GM12878 (cell line): ENCODE results near the gene CDK13. TPM values are rescaled to one million over a fixed set of nuclear protein-coding genes. Genes with fewer than 3 reads are reported as not detected.

ENCODE experiments used
- ATAC-seq: fragments of 200-7000 bp; cut with Tn5 transposase; 3 replicates; pipeline ENCODE4 v1.9.1; 2020; ENCODE audit warnings: mild to moderate bottlenecking, moderate library complexity
- BruUV-seq: library from RNA; stranded (reverse); fragments of 400-500 nt; replicated peaks from 2 replicates; lab custom pipeline; 2021; lab: Mats Ljungman, UMichigan
- CTCF ChIA-PET: fragments of 300-600 bp; sonication (Branson Sonifier 250); formaldehyde crosslinking; extraction: SDS; loops from one replicate; lab custom pipeline; 2021; ENCODE audit warnings: inconsistent platforms; lab: Yijun Ruan, JAX
- POLR2A ChIA-PET: fragments of 350-600 bp; formaldehyde crosslinking; extraction: SDS; loops from one replicate; lab custom pipeline; 2021; ENCODE audit warnings: inconsistent platforms; lab: Charles Lee
- RAD21 ChIA-PET: fragments of 300-600 bp; sonication (Branson Sonifier 250); formaldehyde crosslinking; loops from one replicate; lab custom pipeline; 2023; ENCODE audit warnings: antibody characterized with exemption; ENCODE audit not compliant: unreplicated experiment; lab: Charles Lee
- SMC1A ChIA-PET: fragments of 300-600 bp; sonication (Branson Sonifier 250); formaldehyde crosslinking; loops from one replicate; lab custom pipeline; 2023; ENCODE audit not compliant: unreplicated experiment, uncharacterized antibody; lab: Charles Lee
- DNase-seq: peaks from one replicate; pipeline ENCODE4 v3.0.0-alpha.2; 2011; ENCODE audit warnings: low read depth, low spot score
- FAIRE-seq: peaks from 3 replicates; lab custom pipeline; 2011; peaks lifted over from hg19 to GRCh38; lab: Jason Lieb, UNC
- H2AFZ ChIP-seq: 2 replicates; pipeline ENCODE4 v1.6.0; 2011; ENCODE audit warnings: low read depth, low read length, control low read depth; ENCODE audit not compliant: control insufficient read depth
- H3K27ac ChIP-seq: 2 replicates; pipeline ENCODE4 v1.5.1; 2011; ENCODE audit warnings: control low read depth; ENCODE audit not compliant: control insufficient read depth, insufficient read depth
- H3K27me3 ChIP-seq, 2 experiments: replicated peaks in 1 of 2; 2 replicates each; pipeline versions ENCODE4 v1.6.0 to v1.6.1; 2011; ENCODE audit warnings: low read length in 1 of 2; ENCODE audit not compliant: control insufficient read depth in 2 of 2, insufficient read depth in 2 of 2
- H3K36me3 ChIP-seq, 2 experiments: 2 replicates each; pipeline ENCODE4 v1.5.1; 2011; ENCODE audit warnings: low read length in 1 of 2; ENCODE audit not compliant: control insufficient read depth in 2 of 2, insufficient read depth in 2 of 2
- H3K4me1 ChIP-seq: 2 replicates; pipeline ENCODE4 v1.6.1; 2011; ENCODE audit warnings: mild to moderate bottlenecking, low read length, moderate library complexity, mixed read lengths; ENCODE audit not compliant: control insufficient read depth, insufficient read depth
- H3K4me2 ChIP-seq: 2 replicates; pipeline ENCODE4 v1.6.0; 2011; ENCODE audit warnings: control low read depth; ENCODE audit not compliant: control insufficient read depth, insufficient read depth
- H3K4me3 ChIP-seq: fragments of 200-600 bp; sonication (generic); 2 replicates; pipeline ENCODE4 v1.5.1; 2016
- H3K79me2 ChIP-seq: 2 replicates; pipeline ENCODE4 v1.6.0; 2011; ENCODE audit warnings: low read length; ENCODE audit not compliant: control insufficient read depth, insufficient read depth
- H3K9ac ChIP-seq: 2 replicates; pipeline ENCODE4 v1.8.0; 2011; ENCODE audit warnings: low read length, control low read depth, mixed read lengths; ENCODE audit not compliant: control insufficient read depth, insufficient read depth
- H3K9me3 ChIP-seq: replicated peaks from 3 replicates; pipeline ENCODE4 v1.5.1; 2011; ENCODE audit warnings: mild to moderate bottlenecking, low read length; ENCODE audit not compliant: control insufficient read depth, insufficient read depth
- H4K20me1 ChIP-seq: 2 replicates; pipeline ENCODE4 v1.6.0; 2011; ENCODE audit not compliant: control insufficient read depth, insufficient read depth
- BHLHE40 ChIP-seq, 2 experiments: fragments of 450-650 bp in 1 of 2; IDR thresholded peaks; 2 replicates each; pipeline ENCODE4 v1.6.1; 2011 to 2017; ENCODE audit warnings: low read depth in 2 of 2, borderline replicate concordance in 1 of 2, improper control_type of control experiment in 1 of 2, low read length in 1 of 2, mild to moderate bottlenecking in 1 of 2
- CREM ChIP-seq: IDR thresholded peaks from 2 replicates; pipeline ENCODE4 v1.6.1; 2014; ENCODE audit warnings: antibody characterized with exemption, low read depth
- EGR1 ChIP-seq, 2 experiments: IDR thresholded peaks; 1 replicate in 1 of 2; 2 replicates in 1 of 2; pipeline ENCODE4 v1.6.1; 2011 to 2012; ENCODE audit warnings: low read depth in 2 of 2, low read length in 2 of 2, borderline replicate concordance in 1 of 2, mild to moderate bottlenecking in 1 of 2, moderate library complexity in 1 of 2
- MXI1 ChIP-seq: fragments of 150-350 bp; IDR thresholded peaks from 2 replicates; pipeline ENCODE4 v1.6.1; 2011; ENCODE audit warnings: low read depth, mild to moderate bottlenecking, inconsistent platforms, low read length, improper control_type of control experiment
- NFIC ChIP-seq: IDR thresholded peaks from 2 replicates; pipeline ENCODE4 v1.6.1; 2012; ENCODE audit warnings: low read depth, mild to moderate bottlenecking, inconsistent platforms, low read length, moderate library complexity
- POLR2A ChIP-seq: IDR thresholded peaks from 2 replicates; pipeline ENCODE4 v1.6.1; 2011; ENCODE audit warnings: low read depth, mild to moderate bottlenecking, low read length
- POU2F2 ChIP-seq: IDR thresholded peaks from 3 replicates; pipeline ENCODE4 v1.6.1; 2011; ENCODE audit warnings: low read depth, mild to moderate bottlenecking, low read length, borderline replicate concordance
- TAF1 ChIP-seq: IDR thresholded peaks from 2 replicates; pipeline ENCODE4 v1.6.1; 2011; ENCODE audit warnings: mild to moderate bottlenecking, low read depth, low read length, borderline replicate concordance
- YY1 ChIP-seq: IDR thresholded peaks from 2 replicates; pipeline ENCODE4 v1.6.1; 2011; ENCODE audit warnings: low read depth, mild to moderate bottlenecking, low read length
- ZNF24 ChIP-seq: fragments of 450-650 bp; IDR thresholded peaks from 2 replicates; pipeline ENCODE4 v1.6.1; 2017; ENCODE audit warnings: antibody characterized with exemption, mild to moderate bottlenecking
- ZNF622 ChIP-seq: fragments of 450-650 bp; IDR thresholded peaks from 2 replicates; pipeline ENCODE4 v1.6.1; 2017; ENCODE audit warnings: mild to moderate bottlenecking, inconsistent platforms
- ZZZ3 ChIP-seq: IDR thresholded peaks from 2 replicates; pipeline ENCODE4 v1.6.1; 2011; ENCODE audit warnings: low read depth; ENCODE audit not compliant: control insufficient read depth, insufficient read length
- WGBS: methylation state at CpG from one replicate; pipeline ENCODE4 v1.1.6; 2016; ENCODE audit warnings: low lambda C conversion rate; ENCODE audit not compliant: insufficient replicate concordance, insufficient coverage; ENCODE audit errors: missing lambda C conversion rate; 5-methylcytosine and 5-hydroxymethylcytosine counted together
- in situ Hi-C: fragments of 300-500 bp; cut with MboI; formaldehyde crosslinking; loops from 9 replicates; pipeline ENCODE4 v1.14.3; 2018; ENCODE audit warnings: mixed read lengths
- intact Hi-C: fragments of 100-400 bp; cut with micrococcal nuclease; formaldehyde crosslinking; loops from one replicate; pipeline ENCODE4 v1.14.2; 2022; ENCODE audit not compliant: unreplicated experiment
- polyA plus RNA-seq, 11 experiments: library from polyadenylated mRNA; depleted of rRNA in 4 of 11; unstranded in 6 of 11; stranded (reverse) in 5 of 11; fragments of >200 nt; fragmentation: Nextera tagmentation in 4 of 11; fragmentation: Illumina TruSeq in 1 of 11; extraction: Ambion mirVana in 4 of 11; extraction: Trizol in 1 of 11; gene quantifications; 1 replicate in 1 of 11; 2 replicates in 10 of 11; pipeline versions ENCODE4 v1.2.1 to v1.2.3, GENCODE V29; 2011 to 2016; ENCODE audit warnings: inconsistent platforms in 2 of 11, missing spikeins in 2 of 11, low read depth in 1 of 11
- total RNA-seq, 4 experiments: library from RNA; depleted of rRNA in 3 of 4; stranded (reverse); fragments of >200 nt in 3 of 4; fragmentation: Illumina TruSeq in 1 of 4; extraction: Trizol in 1 of 4; gene quantifications; 2 replicates each; pipeline versions ENCODE4 v1.2.1 to v1.2.3, GENCODE V29; 2013 to 2021
- TF ChIP-seq, protein P1 (sequence below): fragments of 450-650 bp; IDR thresholded peaks from 2 replicates; pipeline ENCODE4 v1.6.1; 2016; ENCODE audit warnings: mild to moderate bottlenecking, moderate library complexity, borderline replicate concordance
- TF ChIP-seq, protein P2 (sequence below): IDR thresholded peaks from 2 replicates; pipeline ENCODE4 v1.6.1; 2012; ENCODE audit warnings: low read depth, low read length, improper control_type of control experiment
- TF ChIP-seq, protein P3 (sequence below): fragments of 450-650 bp; formaldehyde crosslinking; IDR thresholded peaks from 2 replicates; pipeline ENCODE4 v1.4.0; 2022; ENCODE audit warnings: mild to moderate bottlenecking, moderate library complexity

Gene CDK13
- total and polyA plus RNA-seq, 10 of the 15 experiments (the other 5 are each of a cell fraction or from before 2014, with no cell fraction given) = 10.8 to 44.4 (median 28.0) TPM

DNA sequence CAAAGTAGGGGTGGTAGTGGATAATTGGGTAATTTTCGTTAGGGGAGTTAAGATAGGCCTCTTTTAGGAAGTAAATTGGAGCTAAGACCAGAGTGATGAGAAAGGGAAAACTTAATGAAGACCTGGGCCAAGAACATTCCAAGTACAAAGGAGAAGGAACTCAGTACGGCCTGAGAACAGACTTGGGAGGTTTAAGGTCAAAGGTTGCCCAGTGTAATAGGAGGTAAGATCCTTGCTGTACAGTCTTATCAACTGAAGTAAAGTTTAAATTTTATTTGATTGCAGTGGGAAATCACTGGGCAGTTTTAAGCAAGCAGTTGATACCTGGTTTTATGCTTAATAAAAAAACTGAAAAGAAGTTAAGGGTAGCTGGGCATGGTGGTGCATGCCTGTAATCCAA is 108.0 kb downstream of the CDK13 start:
- no TSS peak for BruUV-seq
- Histone ChIP-seq H3K4me3 (no peak overlapping the region), H4K20me1 (no peaks in the 10 kb centered on the region), H2AFZ (no peak overlapping the region), H3K9ac (no peak overlapping the region), H3K27ac (no peak overlapping the region), H3K36me3 (peaks cover 0 to 6% of the 10 kb centered on the region in 2 experiments; a peak in 2 of 4 replicates), H3K79me2 (no peaks in the 10 kb centered on the region), H3K27me3 (no peaks in the 10 kb centered on the region), H3K4me2 (no peak overlapping the region), H3K4me1 (no peaks in the 10 kb centered on the region), H3K9me3 (no peaks in the 10 kb centered on the region)
- WGBS = 96% methylated on average over 2 of the region's 2 CpGs
- ChIA-PET RAD21 (no interaction called here), CTCF (interaction anchor here (1.2 kb wide), 1 partner anchor 162 kb away, joined by 3 read pairs; no protein-coding TSS in a partner anchor), SMC1A (interaction anchor here (0.6 to 1.2 kb wide), 2 partner anchors 110 to 162 kb away, joined by 3 read pairs; no protein-coding TSS in a partner anchor), POLR2A (interaction anchor here (0.6 kb wide), 1 partner anchor 117 kb away, joined by 3 read pairs; no protein-coding TSS in a partner anchor)
- intact Hi-C loops (no loop called here), in situ Hi-C loops (no loop called here)
- no peak for DNase-seq
- ATAC-seq = no peak
- FAIRE-seq = no peak
- TF ChIP-seq POU2F2 = no peak
- no peak for TF ChIP-seq ZNF24
- TF ChIP-seq EGR1 (IDR thresholded peaks at IDR 0.05; ENCODE audit: borderline replicate concordance in 1 of 2, low read depth in 2 of 2, low read length in 2 of 2) = no peak
- TF ChIP-seq, protein P1, sequence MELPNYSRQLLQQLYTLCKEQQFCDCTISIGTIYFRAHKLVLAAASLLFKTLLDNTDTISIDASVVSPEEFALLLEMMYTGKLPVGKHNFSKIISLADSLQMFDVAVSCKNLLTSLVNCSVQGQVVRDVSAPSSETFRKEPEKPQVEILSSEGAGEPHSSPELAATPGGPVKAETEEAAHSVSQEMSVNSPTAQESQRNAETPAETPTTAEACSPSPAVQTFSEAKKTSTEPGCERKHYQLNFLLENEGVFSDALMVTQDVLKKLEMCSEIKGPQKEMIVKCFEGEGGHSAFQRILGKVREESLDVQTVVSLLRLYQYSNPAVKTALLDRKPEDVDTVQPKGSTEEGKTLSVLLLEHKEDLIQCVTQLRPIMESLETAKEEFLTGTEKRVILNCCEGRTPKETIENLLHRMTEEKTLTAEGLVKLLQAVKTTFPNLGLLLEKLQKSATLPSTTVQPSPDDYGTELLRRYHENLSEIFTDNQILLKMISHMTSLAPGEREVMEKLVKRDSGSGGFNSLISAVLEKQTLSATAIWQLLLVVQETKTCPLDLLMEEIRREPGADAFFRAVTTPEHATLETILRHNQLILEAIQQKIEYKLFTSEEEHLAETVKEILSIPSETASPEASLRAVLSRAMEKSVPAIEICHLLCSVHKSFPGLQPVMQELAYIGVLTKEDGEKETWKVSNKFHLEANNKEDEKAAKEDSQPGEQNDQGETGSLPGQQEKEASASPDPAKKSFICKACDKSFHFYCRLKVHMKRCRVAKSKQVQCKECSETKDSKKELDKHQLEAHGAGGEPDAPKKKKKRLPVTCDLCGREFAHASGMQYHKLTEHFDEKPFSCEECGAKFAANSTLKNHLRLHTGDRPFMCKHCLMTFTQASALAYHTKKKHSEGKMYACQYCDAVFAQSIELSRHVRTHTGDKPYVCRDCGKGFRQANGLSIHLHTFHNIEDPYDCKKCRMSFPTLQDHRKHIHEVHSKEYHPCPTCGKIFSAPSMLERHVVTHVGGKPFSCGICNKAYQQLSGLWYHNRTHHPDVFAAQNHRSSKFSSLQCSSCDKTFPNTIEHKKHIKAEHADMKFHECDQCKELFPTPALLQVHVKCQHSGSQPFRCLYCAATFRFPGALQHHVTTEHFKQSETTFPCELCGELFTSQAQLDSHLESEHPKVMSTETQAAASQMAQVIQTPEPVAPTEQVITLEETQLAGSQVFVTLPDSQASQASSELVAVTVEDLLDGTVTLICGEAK = no peak
- no peak for TF ChIP-seq BHLHE40 (IDR thresholded peaks at IDR 0.05; ENCODE audit: borderline replicate concordance in 1 of 2, low read depth in 2 of 2, low read length in 1 of 2)
- TF ChIP-seq, protein P2, sequence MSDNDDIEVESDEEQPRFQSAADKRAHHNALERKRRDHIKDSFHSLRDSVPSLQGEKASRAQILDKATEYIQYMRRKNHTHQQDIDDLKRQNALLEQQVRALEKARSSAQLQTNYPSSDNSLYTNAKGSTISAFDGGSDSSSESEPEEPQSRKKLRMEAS = no peak
- no peak for TF ChIP-seq ZNF622
- TF ChIP-seq POLR2A = no peak
- no peak for TF ChIP-seq CREM
- TF ChIP-seq YY1 = no peak
- no peak for TF ChIP-seq TAF1
- TF ChIP-seq, protein P3, sequence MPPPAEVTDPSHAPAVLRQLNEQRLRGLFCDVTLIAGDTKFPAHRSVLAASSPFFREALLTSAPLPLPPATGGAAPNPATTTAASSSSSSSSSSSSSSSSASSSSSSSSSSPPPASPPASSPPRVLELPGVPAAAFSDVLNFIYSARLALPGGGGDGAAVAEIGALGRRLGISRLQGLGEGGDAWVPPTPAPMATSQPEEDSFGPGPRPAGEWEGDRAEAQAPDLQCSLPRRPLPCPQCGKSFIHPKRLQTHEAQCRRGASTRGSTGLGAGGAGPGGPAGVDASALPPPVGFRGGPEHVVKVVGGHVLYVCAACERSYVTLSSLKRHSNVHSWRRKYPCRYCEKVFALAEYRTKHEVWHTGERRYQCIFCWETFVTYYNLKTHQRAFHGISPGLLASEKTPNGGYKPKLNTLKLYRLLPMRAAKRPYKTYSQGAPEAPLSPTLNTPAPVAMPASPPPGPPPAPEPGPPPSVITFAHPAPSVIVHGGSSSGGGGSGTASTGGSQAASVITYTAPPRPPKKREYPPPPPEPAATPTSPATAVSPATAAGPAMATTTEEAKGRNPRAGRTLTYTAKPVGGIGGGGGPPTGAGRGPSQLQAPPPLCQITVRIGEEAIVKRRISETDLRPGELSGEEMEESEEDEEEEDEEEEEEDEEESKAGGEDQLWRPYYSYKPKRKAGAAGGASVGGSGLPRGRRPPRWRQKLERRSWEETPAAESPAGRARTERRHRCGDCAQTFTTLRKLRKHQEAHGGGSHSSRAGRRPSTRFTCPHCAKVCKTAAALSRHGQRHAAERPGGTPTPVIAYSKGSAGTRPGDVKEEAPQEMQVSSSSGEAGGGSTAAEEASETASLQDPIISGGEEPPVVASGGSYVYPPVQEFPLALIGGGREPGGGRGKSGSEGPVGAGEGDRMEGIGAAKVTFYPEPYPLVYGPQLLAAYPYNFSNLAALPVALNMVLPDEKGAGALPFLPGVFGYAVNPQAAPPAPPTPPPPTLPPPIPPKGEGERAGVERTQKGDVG (CRISPR knock-in tag) = no peak
- TF ChIP-seq NFIC = no peak
- TF ChIP-seq MXI1 = no peak
- TF ChIP-seq ZZZ3 = no peak
